WERI-Rb-1 (cell line): Measurements from ENCODE around the gene RNF208.

ENCODE experiments used
- DNase-seq: peaks from one replicate; pipeline ENCODE4 v3.0.0-alpha.2; 2020
- H3K27ac ChIP-seq: fragments of 250-450 bp; sonication (Bioruptor Pico); 2 replicates; pipeline ENCODE4 v1.5.1; 2020; ENCODE audit warnings: mild to moderate bottlenecking, moderate library complexity
- H3K27me3 ChIP-seq: fragments of 250-450 bp; sonication (Bioruptor Pico); 2 replicates; pipeline ENCODE4 v1.5.1; 2021; ENCODE audit warnings: mild to moderate bottlenecking, low read depth, moderate library complexity; ENCODE audit not compliant: insufficient read depth, severe bottlenecking
- H3K36me3 ChIP-seq: fragments of 250-450 bp; sonication (Bioruptor Pico); 2 replicates; pipeline ENCODE4 v1.5.1; 2020; ENCODE audit warnings: mild to moderate bottlenecking, moderate library complexity
- H3K4me3 ChIP-seq: 2 replicates; pipeline ENCODE4 v1.5.1; 2011; ENCODE audit warnings: low read depth, mild to moderate bottlenecking, control low read depth, low read length
- H3K9me3 ChIP-seq: fragments of 250-450 bp; sonication (Bioruptor Pico); 2 replicates; pipeline ENCODE4 v1.5.1; 2021; ENCODE audit warnings: mild to moderate bottlenecking, moderate library complexity; ENCODE audit not compliant: severe bottlenecking
- TF ChIP-seq, protein P1 (sequence below): IDR thresholded peaks from 2 replicates; pipeline ENCODE4 v1.5.1; 2011; ENCODE audit warnings: low read depth, mild to moderate bottlenecking, control low read depth, inconsistent platforms, low read length

RNF208 gene

DNA sequence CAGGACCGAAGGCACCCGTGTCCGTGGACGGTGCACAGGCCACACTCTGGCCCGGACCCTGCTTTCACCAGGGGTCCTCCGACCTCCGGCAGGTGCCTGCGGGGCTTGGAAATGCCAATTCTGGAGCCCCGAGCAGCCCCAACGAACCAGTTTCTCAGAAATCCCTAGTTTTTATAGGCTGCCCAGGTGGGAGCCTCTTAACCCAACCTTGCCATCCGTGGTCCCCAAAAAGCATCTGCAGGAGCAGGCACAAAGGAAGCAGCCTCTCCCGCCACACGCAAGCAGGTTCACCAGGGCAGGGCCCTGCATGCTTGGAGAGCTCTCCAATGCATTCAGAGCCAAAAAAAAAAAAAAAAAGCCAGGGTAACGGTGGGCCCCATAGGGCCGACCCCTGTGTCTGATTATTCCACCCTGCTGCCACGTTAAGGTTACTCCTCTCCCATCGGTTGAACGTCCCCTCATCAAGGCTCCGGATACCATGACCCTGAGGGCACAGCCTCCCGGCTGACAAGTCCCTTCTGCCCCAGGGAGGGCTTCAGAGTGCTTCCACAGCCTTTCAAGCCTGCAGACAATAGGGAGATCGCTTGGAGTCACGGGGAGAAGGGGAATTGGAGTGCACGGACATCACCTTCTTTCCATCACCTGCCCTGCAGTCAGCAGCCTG, 20.7 kb downstream of the RNF208 start:
- Histone ChIP-seq H3K4me3 (peak overlapping the region; percentile 58), H3K27ac (peak overlapping the region; percentile 65)
- TF ChIP-seq, protein P1, sequence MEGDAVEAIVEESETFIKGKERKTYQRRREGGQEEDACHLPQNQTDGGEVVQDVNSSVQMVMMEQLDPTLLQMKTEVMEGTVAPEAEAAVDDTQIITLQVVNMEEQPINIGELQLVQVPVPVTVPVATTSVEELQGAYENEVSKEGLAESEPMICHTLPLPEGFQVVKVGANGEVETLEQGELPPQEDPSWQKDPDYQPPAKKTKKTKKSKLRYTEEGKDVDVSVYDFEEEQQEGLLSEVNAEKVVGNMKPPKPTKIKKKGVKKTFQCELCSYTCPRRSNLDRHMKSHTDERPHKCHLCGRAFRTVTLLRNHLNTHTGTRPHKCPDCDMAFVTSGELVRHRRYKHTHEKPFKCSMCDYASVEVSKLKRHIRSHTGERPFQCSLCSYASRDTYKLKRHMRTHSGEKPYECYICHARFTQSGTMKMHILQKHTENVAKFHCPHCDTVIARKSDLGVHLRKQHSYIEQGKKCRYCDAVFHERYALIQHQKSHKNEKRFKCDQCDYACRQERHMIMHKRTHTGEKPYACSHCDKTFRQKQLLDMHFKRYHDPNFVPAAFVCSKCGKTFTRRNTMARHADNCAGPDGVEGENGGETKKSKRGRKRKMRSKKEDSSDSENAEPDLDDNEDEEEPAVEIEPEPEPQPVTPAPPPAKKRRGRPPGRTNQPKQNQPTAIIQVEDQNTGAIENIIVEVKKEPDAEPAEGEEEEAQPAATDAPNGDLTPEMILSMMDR: no peak

DNA sequence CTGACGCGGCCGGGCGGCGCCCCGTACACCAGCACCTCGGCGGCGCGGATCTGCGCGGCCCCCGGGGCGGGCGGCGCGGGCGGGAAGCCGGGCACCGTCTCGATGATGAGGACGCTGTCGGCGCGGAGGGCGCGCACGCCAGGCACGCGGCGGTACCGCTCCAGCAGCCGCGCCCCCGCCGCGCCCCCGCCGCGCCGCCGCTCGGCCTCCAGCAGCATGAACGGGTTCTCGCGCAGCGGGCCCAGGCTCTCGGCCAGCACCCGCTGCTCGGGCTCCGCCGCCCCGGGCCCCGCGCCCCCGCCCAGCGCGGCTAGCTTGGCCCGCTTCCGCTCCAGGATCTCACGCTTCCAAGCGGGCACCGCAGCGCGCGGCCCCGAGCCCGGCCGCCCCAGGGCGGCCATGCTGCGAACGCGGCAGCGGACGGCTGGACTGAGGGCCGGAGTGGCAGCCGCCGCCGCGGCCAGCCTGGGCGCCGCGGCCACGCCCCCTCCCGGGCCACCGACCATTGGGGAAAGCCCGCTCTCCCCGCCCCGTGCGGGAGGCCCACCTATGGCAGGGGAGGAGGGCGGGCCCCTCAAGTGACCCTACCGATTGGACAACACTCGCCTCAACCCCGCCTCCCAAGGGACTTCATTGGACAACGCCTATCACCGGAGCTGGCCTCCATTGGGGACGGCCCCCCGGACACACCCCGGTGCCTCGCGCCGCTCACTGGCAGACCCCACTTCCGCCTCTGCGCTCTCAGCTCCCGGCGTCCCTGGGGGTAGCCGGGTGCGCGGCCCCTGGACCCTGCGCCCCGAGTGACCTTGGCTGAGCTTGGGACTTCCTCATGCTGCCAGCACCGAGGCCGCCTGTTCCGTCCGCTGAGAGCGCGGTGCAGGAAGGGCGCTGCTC, 21.5 kb downstream of the RNF208 start, which contains the start of gene TPRN:
TPRN (minus strand) TSS at position 431 of the 894 bp plus-strand sequence; CDS start at position 401, 30 bp downstream.
- Histone ChIP-seq H3K9me3 (no peaks in the 10 kb centered on the region), H3K27ac (peak within 1 kb of the TSS; percentile 65), H3K27me3 (no peaks in the 10 kb centered on the region), H3K36me3 (no peaks in the 10 kb centered on the region), H3K4me3 (peak within 1 kb of the TSS; percentile 58)
- TF ChIP-seq, protein P1: no peak
- peak; percentile 96 for DNase-seq

More for the DNA sequence above, 20.7 kb downstream of the RNF208 start:
- no peaks in the 10 kb centered on the region for H3K9me3 ChIP-seq
- H3K36me3 ChIP-seq: no peaks in the 10 kb centered on the region
- DNase-seq: no peak
- no peaks in the 10 kb centered on the region for H3K27me3 ChIP-seq

DNA sequence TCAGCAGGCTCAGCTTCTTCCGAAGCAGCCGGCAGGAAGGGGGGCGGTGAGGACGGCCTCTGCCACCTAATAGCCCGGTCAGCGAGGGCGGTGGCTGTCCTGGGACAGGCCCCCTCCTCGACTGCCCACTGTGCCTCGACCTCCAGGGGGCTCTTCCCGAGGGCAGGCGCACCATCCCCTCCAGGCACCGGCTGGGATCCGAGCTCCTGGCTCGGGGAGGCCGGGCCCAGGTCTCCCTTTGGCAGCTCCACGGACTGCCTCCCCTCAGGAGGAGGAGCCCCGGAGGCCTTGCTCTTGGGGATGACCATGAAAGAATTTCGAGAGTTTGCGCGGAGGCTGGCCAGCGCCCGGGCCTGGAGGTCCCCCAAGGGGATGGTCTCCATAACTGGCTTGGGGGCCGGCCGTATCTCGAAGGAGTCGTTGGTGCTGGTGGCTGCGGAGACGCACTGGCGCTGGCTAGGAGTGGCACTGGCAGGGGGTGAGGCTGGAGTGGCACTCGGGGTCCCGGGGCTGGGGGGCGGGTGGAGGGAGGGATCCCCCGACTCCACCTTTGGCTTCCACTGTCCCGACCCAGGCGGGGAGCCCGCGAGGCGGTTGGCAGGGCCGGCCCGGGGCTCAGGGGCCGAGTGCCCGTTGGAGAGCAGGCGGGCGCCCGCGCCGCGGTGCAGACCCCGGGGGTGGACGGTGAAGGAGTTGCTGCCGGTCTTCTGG, 22.5 kb downstream of the RNF208 start:
- no peak overlapping the region for H3K27ac ChIP-seq
- TF ChIP-seq, protein P1: no peak
- DNase-seq: no peak

DNA sequence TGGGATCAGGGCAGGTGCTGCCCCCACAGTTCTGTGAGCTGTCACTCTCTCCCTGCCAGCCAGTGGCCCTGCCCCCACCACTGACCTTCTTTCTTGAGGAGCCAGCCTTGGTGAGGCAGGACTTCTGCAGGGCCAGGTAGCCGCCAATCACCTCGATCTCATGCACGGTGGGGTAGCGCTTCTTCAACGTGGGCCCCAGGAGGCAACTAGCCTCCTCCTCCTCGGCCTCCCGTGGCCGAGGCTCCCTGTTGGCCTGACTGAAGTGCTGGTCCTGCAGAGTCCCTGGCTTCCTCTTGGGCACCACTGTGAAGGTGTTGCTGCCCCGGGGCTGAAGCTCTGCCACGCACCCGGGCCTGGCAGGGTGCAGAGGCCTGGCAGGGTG, 23.1 kb downstream of the RNF208 start:
- Histone ChIP-seq H3K9me3 (no peaks in the 10 kb centered on the region), H3K27ac (no peak overlapping the region), H3K36me3 (no peaks in the 10 kb centered on the region), H3K27me3 (no peaks in the 10 kb centered on the region), H3K4me3 (no peak overlapping the region)
- TF ChIP-seq, protein P1: no peak
- DNase-seq: no peak

More for the DNA sequence above, 22.5 kb downstream of the RNF208 start:
- Histone ChIP-seq H3K9me3 (no peaks in the 10 kb centered on the region), H3K27me3 (no peaks in the 10 kb centered on the region), H3K36me3 (no peaks in the 10 kb centered on the region), H3K4me3 (no peak overlapping the region)

DNA sequence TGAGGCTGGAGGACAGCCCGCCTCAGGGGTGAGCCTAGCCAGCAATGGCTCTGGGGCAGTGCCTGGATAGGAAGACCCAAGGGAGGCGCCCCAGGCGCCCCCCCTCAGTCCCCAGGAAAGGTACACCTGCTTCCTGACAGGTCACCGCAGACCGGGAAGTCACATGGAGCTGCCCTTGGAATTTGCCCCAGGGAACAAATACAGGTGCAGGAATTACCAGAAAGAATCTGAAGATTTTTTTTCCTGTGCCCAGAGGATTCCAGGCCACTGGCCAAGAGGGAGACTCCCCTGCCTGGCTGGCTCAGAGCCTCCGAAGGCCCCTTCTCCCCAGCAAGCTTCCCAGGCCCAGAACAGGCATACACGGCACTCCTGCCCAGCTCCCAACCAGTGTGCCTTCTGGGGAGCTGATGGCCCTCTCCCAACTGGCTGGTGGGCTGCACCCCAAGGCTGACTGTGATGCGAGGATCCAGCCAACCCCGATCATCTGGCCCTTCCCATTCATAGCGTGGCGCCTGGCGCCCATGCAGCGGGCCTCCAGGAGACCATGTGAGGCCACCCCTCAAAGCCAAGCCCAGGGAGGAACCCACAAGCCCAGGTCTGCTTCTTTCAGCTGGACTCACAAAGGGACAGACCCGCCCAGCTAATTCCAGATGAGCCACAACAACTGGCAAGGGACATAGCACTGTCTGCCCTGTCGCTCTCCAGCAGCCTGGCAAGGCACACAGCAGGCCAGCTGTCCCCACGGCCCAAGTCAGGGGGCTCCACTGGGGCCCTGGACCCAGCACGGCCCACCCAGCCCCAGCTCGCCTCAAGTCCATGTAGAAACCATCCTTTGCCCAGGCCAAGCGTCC, 23.8 kb downstream of the RNF208 start:
- TF ChIP-seq, protein P1: no peak
- Histone ChIP-seq H3K4me3 (no peak overlapping the region), H3K36me3 (no peaks in the 10 kb centered on the region), H3K27ac (no peak overlapping the region), H3K9me3 (no peaks in the 10 kb centered on the region), H3K27me3 (no peaks in the 10 kb centered on the region)
- no peak for DNase-seq
